HG03108 (cell line): ENCODE data around the gene GOLGA6L2.
"Not testable (repeated sequence)": the region's sequence is repeated elsewhere in the genome, so short reads cannot be mapped to it uniquely, and the experiment has no call there.

Experiments used
- ATAC-seq: cut with Tn5 transposase; IDR thresholded peaks from one replicate; pipeline ENCODE4 v1.9.1; 2021; ENCODE audit warnings: moderate library complexity; ENCODE audit not compliant: unreplicated experiment

The GOLGA6L2 gene

GRCh38 chr15:23447107-23447500 lies at the start of gene GOLGA6L2:
GOLGA6L2 (minus strand) TSS chr15:23447243; CDS start chr15:23447181, 62 bp downstream.
- no peak for ATAC-seq

GRCh38 chr15:23484870-23485269 lies 37.8 kb upstream of the GOLGA6L2 start:
- no peak for ATAC-seq

GRCh38 chr15:23483821-23484299 lies 36.8 kb upstream of the GOLGA6L2 start:
- no peak for ATAC-seq

- ATAC-seq = no peak
Measured at GRCh38 chr15:23482764-23483489, 35.9 kb upstream of the GOLGA6L2 start.

- no peak for ATAC-seq
Measured at GRCh38 chr15:23482228-23482627, 35.2 kb upstream of the GOLGA6L2 start.

GRCh38 chr15:23477920-23478319 lies 30.9 kb upstream of the GOLGA6L2 start:
- ATAC-seq = no peak

GRCh38 chr15:23472678-23473077 lies 25.6 kb upstream of the GOLGA6L2 start:
- no peak for ATAC-seq

GRCh38 chr15:23472033-23472432 lies 25.0 kb upstream of the GOLGA6L2 start:
- no peak for ATAC-seq

GRCh38 chr15:23467110-23467600 lies 20.1 kb upstream of the GOLGA6L2 start:
- no peak for ATAC-seq

GRCh38 chr15:23457890-23458289 lies 10.8 kb upstream of the GOLGA6L2 start:
- ATAC-seq = no peak

GRCh38 chr15:23446215-23447106 lies 582 bp downstream of the GOLGA6L2 start:
- no peak for ATAC-seq

GRCh38 chr15:23444269-23444668 lies 2.8 kb downstream of the GOLGA6L2 start:
- ATAC-seq = no peak

- ATAC-seq = no peak
Measured at GRCh38 chr15:23441204-23441603, 5.8 kb downstream of the GOLGA6L2 start.

- ATAC-seq = no peak
Measured at GRCh38 chr15:23440596-23440995, 6.4 kb downstream of the GOLGA6L2 start.

GRCh38 chr15:23439513-23439912 lies 7.5 kb downstream of the GOLGA6L2 start:
- ATAC-seq = no peak

- no peak for ATAC-seq
Measured at GRCh38 chr15:23438816-23439466, 8.1 kb downstream of the GOLGA6L2 start.

- ATAC-seq = no peak
Measured at GRCh38 chr15:23437673-23438072, 9.4 kb downstream of the GOLGA6L2 start.

GRCh38 chr15:23437146-23437545 lies 9.9 kb downstream of the GOLGA6L2 start:
- no peak for ATAC-seq

- ATAC-seq = no peak
Measured at GRCh38 chr15:23436421-23436820, 10.6 kb downstream of the GOLGA6L2 start.

- not testable (repeated sequence) for ATAC-seq
Measured at GRCh38 chr15:23434699-23435098, 12.3 kb downstream of the GOLGA6L2 start.

- ATAC-seq = not testable (repeated sequence)
Measured at GRCh38 chr15:23425327-23425726, 21.7 kb downstream of the GOLGA6L2 start.
